Right atrium auricular region (tissue), 2 donors: ENCODE data around the gene PEBP1. TPM values are rescaled to one million over a fixed set of nuclear protein-coding genes. Genes with fewer than 3 reads are reported as not detected.

Experiments
- DNase-seq: peaks from one replicate; pipeline ENCODE4 v3.0.0-alpha.2; 2019; ENCODE audit warnings: low spot score
- H3K27ac ChIP-seq, 2 donors: fragments of 200-600 bp; sonication (generic); 1 replicate in 1 of 2; 2 replicates in 1 of 2; pipeline ENCODE4 v1.5.1; 2016 to 2019
- H3K27me3 ChIP-seq, 2 donors: fragments of 200-600 bp; sonication (generic); one replicate each; pipeline versions ENCODE4 v1.5.1 to v1.6.0; 2017 to 2019
- H3K36me3 ChIP-seq: fragments of 200-600 bp; sonication (generic); one replicate; pipeline ENCODE4 v1.5.1; 2016
- H3K4me1 ChIP-seq, 2 donors: fragments of 200-600 bp; sonication (generic); one replicate each; pipeline versions ENCODE4 v1.5.1 to v1.6.0; 2017 to 2019
- H3K4me3 ChIP-seq, 2 donors: fragments of 200-600 bp; sonication (generic); 1 replicate in 1 of 2; 2 replicates in 1 of 2; pipeline ENCODE4 v1.5.1; 2017 to 2019; ENCODE audit warnings: mild to moderate bottlenecking in 1 of 2, moderate library complexity in 1 of 2
- H3K9me3 ChIP-seq, 2 donors: fragments of 200-600 bp; sonication (generic); one replicate each; pipeline ENCODE4 v1.5.1; 2019
- total RNA-seq, 2 donors: library from RNA; depleted of rRNA; stranded (reverse); fragments of >200 nt; gene quantifications; one replicate each; pipeline ENCODE4 v1.1.0, GENCODE V29; 2016
- TF ChIP-seq, protein P1 (sequence below), 2 donors: fragments of 200-600 bp; sonication (generic); IDR thresholded peaks; one replicate each; pipeline ENCODE4 v1.5.1; 2019; ENCODE audit warnings: antibody characterized with exemption in 2 of 2

PEBP1 gene
- total RNA-seq, 2 donors from 2014 or later, result 428 to 539 TPM

DNA sequence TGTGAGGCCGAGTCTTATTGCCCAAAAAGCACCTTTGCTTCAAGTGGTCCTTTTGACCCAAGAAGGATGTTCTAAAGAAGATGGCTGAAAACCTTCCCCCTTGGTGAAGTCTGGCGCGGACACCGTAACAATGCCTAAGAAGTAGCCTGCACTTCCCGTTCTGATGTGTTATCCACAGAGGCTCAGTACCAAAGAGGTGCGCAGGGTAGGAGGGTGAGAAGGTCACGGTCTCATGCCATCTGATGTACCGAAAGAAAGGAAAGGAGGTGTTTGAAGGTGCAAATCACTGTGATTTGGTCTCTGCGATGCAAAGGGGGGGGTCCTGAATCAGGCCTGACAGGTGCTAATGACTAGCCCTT lies 9.9 kb downstream of the PEBP1 start:
- Histone ChIP-seq H3K27me3 (no peaks in the 10 kb centered on the region), H3K4me1 (no peaks in the 10 kb centered on the region), H3K36me3 (peaks cover 51% of the 10 kb centered on the region), H3K4me3 (no peak overlapping the region), H3K9me3 (no peaks in the 10 kb centered on the region), H3K27ac (no peak overlapping the region)
- no peak for DNase-seq
- TF ChIP-seq, protein P1, sequence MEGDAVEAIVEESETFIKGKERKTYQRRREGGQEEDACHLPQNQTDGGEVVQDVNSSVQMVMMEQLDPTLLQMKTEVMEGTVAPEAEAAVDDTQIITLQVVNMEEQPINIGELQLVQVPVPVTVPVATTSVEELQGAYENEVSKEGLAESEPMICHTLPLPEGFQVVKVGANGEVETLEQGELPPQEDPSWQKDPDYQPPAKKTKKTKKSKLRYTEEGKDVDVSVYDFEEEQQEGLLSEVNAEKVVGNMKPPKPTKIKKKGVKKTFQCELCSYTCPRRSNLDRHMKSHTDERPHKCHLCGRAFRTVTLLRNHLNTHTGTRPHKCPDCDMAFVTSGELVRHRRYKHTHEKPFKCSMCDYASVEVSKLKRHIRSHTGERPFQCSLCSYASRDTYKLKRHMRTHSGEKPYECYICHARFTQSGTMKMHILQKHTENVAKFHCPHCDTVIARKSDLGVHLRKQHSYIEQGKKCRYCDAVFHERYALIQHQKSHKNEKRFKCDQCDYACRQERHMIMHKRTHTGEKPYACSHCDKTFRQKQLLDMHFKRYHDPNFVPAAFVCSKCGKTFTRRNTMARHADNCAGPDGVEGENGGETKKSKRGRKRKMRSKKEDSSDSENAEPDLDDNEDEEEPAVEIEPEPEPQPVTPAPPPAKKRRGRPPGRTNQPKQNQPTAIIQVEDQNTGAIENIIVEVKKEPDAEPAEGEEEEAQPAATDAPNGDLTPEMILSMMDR (IDR thresholded peaks at IDR 0.05), result no peak

DNA sequence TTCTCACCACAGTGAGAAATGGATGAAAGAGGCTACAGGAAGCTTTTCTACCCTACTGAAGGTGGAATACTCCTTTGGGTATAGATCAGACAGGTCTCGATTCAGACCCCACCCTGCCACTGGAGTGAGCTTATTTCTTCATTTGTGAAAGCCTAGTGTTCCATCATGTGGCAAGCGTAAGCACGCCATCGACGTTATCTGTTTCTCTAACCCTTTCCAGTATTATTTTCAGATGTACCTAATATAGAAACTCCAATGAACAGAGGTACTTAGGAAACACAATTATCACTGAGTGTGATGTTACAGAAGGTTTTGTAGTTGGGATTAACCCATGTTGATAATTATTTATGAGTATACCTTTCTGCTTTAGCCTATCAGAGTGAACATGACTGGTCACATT lies 12.4 kb downstream of the PEBP1 start:
- no peak for DNase-seq

DNA sequence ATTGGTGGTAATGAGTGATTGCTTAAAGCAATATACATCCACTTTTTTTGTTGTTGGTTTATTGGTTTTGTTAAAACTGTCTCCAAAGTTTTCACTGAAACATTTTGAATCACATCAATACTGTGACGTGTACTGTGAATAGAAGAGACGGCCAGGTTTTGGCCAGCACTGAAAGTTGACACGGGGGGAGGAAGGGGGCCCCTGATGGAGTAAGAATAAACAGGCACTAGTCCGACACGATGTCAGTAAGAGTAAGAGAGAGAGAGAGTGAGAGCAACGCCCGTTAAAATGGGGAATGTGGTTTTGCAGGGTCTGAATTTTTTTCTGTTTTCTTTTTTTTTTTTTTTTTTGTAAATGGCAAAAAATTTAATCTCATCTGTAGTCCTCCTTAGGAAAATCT lies 14.7 kb downstream of the PEBP1 start:
- Histone ChIP-seq H3K27me3 (no peaks in the 10 kb centered on the region), H3K9me3 (no peaks in the 10 kb centered on the region), H3K4me3 (no peak overlapping the region), H3K27ac (no peak overlapping the region), H3K36me3 (peaks cover 14% of the 10 kb centered on the region), H3K4me1 (no peaks in the 10 kb centered on the region)
- TF ChIP-seq, protein P1 (IDR thresholded peaks at IDR 0.05), result no peak
- no peak for DNase-seq

More for the DNA sequence above, 12.4 kb downstream of the PEBP1 start:
- H3K27me3 ChIP-seq, result no peaks in the 10 kb centered on the region
- TF ChIP-seq, protein P1 (IDR thresholded peaks at IDR 0.05), result no peak
- no peak overlapping the region for H3K4me3 ChIP-seq
- no peaks in the 10 kb centered on the region for H3K9me3 ChIP-seq
- no peaks in the 10 kb centered on the region for H3K4me1 ChIP-seq
- H3K27ac ChIP-seq, result peak overlapping the region; percentile 53 to 61
- H3K36me3 ChIP-seq, result peaks cover 35% of the 10 kb centered on the region

DNA sequence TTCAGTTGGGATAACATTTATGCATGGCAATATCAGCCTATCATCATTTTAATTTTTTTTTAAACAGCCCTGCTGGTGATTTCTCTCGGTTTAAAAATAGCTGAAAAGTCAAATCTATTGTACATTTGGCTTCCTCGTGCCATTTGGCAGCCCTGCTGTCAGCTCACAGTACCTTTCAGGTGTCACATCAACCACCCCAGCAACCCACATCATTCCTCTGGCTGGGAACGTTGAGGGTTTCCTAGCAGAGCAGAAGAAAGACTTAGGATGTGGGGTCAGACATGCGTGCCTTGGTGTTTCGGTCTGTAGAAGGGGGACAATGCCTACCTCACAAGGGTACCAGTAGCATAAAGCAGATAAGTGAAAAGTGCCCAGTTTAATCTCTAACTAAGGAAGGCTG lies 15.8 kb downstream of the PEBP1 start:
- TF ChIP-seq, protein P1 (IDR thresholded peaks at IDR 0.05), result no peak
- Histone ChIP-seq H3K4me1 (no peaks in the 10 kb centered on the region), H3K27me3 (no peaks in the 10 kb centered on the region), H3K4me3 (no peak overlapping the region), H3K36me3 (peaks cover 7% of the 10 kb centered on the region), H3K27ac (no peak overlapping the region), H3K9me3 (no peaks in the 10 kb centered on the region)
- DNase-seq, result no peak

DNA sequence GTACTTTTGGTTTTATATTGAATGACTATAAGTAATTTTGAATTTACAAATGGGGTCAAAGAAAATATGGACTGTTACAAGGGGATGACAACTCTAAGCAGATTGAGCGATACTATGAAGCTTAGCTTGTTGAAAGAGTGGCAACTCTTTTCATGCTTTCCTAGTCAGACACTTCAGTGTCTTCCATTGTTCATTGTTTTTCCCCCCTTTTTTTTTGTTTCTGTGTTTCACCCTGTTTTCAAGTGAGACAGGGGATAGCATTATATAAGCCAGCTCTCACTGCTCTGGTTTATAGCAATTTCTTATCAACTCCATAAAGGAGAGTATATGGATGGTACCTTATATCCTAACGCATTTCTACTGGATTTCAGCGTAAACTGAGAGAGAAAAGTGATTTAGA lies 24.6 kb downstream of the PEBP1 start:
- TF ChIP-seq, protein P1 (IDR thresholded peaks at IDR 0.05), result no peak
- no peak for DNase-seq
- Histone ChIP-seq H3K36me3 (peaks cover 35% of the 10 kb centered on the region), H3K27ac (no peak overlapping the region), H3K4me1 (no peaks in the 10 kb centered on the region), H3K9me3 (no peaks in the 10 kb centered on the region), H3K4me3 (no peak overlapping the region), H3K27me3 (no peaks in the 10 kb centered on the region)

DNA sequence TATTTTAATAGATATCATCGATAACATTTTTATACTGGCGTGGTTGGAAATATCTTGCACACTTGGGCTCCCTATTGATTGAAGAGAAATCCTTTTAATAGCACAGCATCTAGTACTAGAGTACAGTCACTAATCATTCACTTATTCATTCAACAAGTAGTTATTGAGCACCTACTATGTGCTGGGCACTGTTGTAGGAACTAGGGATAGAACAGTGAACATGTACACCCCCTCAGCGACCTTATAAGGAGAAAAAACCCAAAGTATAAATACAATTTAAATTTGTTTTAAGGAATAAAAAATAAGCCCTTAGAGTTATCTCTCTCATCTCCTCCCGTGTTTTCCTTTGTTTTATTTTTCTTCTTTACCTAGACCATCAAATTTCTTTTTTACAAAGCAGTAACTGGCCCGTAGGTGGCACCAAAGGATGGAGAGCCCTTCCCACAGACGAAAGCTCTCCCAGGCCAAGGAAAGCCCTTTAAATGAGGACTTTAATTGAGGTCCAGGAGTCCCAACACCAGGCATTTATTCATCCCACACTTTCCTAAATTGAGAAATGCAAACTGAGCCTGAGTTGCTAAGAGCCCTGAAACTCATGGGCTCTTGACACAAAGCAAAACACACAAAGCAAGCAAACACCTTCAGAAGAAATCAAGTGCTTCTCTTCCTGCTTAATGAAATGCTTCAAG lies 29.0 kb downstream of the PEBP1 start:
- H3K9me3 ChIP-seq, result no peaks in the 10 kb centered on the region
- TF ChIP-seq, protein P1 (IDR thresholded peaks at IDR 0.05), result peak in 1 of 2 donors; percentile 51
- no peak overlapping the region for H3K4me3 ChIP-seq
- no peaks in the 10 kb centered on the region for H3K27me3 ChIP-seq
- DNase-seq, result no peak
- H3K27ac ChIP-seq, result no peak overlapping the region
- no peaks in the 10 kb centered on the region for H3K4me1 ChIP-seq
- H3K36me3 ChIP-seq, result peaks cover 30% of the 10 kb centered on the region
